ENCODE data around the gene HSFX4.
"Not testable (repeated sequence)": the region's sequence is repeated elsewhere in the genome, so short reads cannot be mapped to it uniquely, and the experiment has no call there.

- TF ChIP-seq CTCF (IDR thresholded peaks at IDR 0.05 in 8 of 11, conservative IDR thresholded peaks at IDR 0.05 in 3 of 11); POLR2A (IDR thresholded peaks at IDR 0.05); POLR2AphosphoS5 (IDR thresholded peaks at IDR 0.05): not testable (repeated sequence)
Measured at GRCh38 chrX:149932150-149932549, 2.8 kb downstream of the HSFX4 start.

Data from spleen (tissue), 7 donors.